HEK293 (cell line): ENCODE results near the gene PRKRA.

ENCODE experiments used
- EGR2 ChIP-seq: fragments of 450-650 bp; formaldehyde crosslinking; IDR thresholded peaks from 2 replicates; pipeline ENCODE4 v1.5.1; 2016; ENCODE audit warnings: low read depth, missing biosample characterization, missing genetic modification characterization
- KLF1 ChIP-seq: fragments of 450-650 bp; formaldehyde crosslinking; IDR thresholded peaks from 2 replicates; pipeline ENCODE4 v1.5.1; 2016; ENCODE audit warnings: missing biosample characterization, missing genetic modification characterization
- KLF8 ChIP-seq: fragments of 450-650 bp; formaldehyde crosslinking; IDR thresholded peaks from 2 replicates; pipeline ENCODE4 v1.5.1; 2016; ENCODE audit warnings: missing biosample characterization, missing genetic modification characterization
- PRDM1 ChIP-seq: fragments of 450-650 bp; formaldehyde crosslinking; IDR thresholded peaks from 2 replicates; pipeline ENCODE4; 2016; ENCODE audit warnings: missing biosample characterization, missing genetic modification characterization
- ZBTB48 ChIP-seq: fragments of 450-650 bp; formaldehyde crosslinking; IDR thresholded peaks from 2 replicates; pipeline ENCODE4 v1.5.1; 2016; ENCODE audit warnings: missing biosample characterization, missing genetic modification characterization
- ZNF133 ChIP-seq: fragments of 450-650 bp; formaldehyde crosslinking; IDR thresholded peaks from 2 replicates; pipeline ENCODE4 v1.5.1; 2016; ENCODE audit warnings: missing biosample characterization, missing genetic modification characterization
- ZNF23 ChIP-seq: fragments of 450-650 bp; formaldehyde crosslinking; IDR thresholded peaks from 2 replicates; pipeline ENCODE4 v1.5.1; 2016; ENCODE audit warnings: missing biosample characterization, missing genetic modification characterization, borderline replicate concordance
- ZNF274 ChIP-seq, 2 experiments: fragments of 200-500 bp in 1 of 2; fragments of 450-650 bp in 1 of 2; sonication (Bioruptor generic) in 1 of 2; formaldehyde crosslinking in 1 of 2; IDR thresholded peaks; 2 replicates each; pipeline versions ENCODE4 v1.5.1 to v1.6.1; 2014 to 2016; ENCODE audit warnings: borderline replicate concordance in 1 of 2, inconsistent platforms in 1 of 2, low read length in 1 of 2, missing biosample characterization in 1 of 2, missing genetic modification characterization in 1 of 2
- ZNF341 ChIP-seq: fragments of 450-650 bp; formaldehyde crosslinking; IDR thresholded peaks from 2 replicates; pipeline ENCODE4; 2016; ENCODE audit warnings: low read depth, missing biosample characterization, missing genetic modification characterization
- ZNF366 ChIP-seq: fragments of 450-650 bp; formaldehyde crosslinking; conservative IDR thresholded peaks from 2 replicates; pipeline ENCODE4 v1.5.1; 2016; ENCODE audit warnings: missing biosample characterization, missing genetic modification characterization
- ZNF510 ChIP-seq: fragments of 450-650 bp; formaldehyde crosslinking; IDR thresholded peaks from 2 replicates; pipeline ENCODE4 v1.5.1; 2018; ENCODE audit warnings: mild to moderate bottlenecking, missing genetic modification characterization, missing biosample characterization; ENCODE audit not compliant: insufficient replicate concordance
- ZNF660 ChIP-seq: fragments of 450-650 bp; IDR thresholded peaks from 2 replicates; pipeline ENCODE4 v1.5.1; 2018; ENCODE audit warnings: missing biosample characterization, mild to moderate bottlenecking, missing genetic modification characterization
- ZNF664 ChIP-seq: fragments of 450-650 bp; formaldehyde crosslinking; IDR thresholded peaks from 2 replicates; pipeline ENCODE4 v1.5.1; 2016; ENCODE audit warnings: missing biosample characterization, missing genetic modification characterization
- ZNF677 ChIP-seq: fragments of 450-650 bp; IDR thresholded peaks from 2 replicates; pipeline ENCODE4 v1.5.0; 2018; ENCODE audit warnings: missing biosample characterization, mild to moderate bottlenecking, missing genetic modification characterization, moderate library complexity
- ZSCAN23 ChIP-seq: fragments of 450-650 bp; formaldehyde crosslinking; IDR thresholded peaks from 2 replicates; pipeline ENCODE4 v1.5.1; 2016; ENCODE audit warnings: missing biosample characterization, missing genetic modification characterization
- TF ChIP-seq, protein P1 (sequence below): fragments of 450-650 bp; formaldehyde crosslinking; IDR thresholded peaks from 2 replicates; pipeline ENCODE4 v1.5.1; 2016; ENCODE audit warnings: missing biosample characterization, missing genetic modification characterization
- TF ChIP-seq, protein P2 (sequence below): fragments of 450-650 bp; formaldehyde crosslinking; IDR thresholded peaks from 2 replicates; pipeline ENCODE4 v1.5.1; 2016; ENCODE audit warnings: missing biosample characterization, missing genetic modification characterization
- TF ChIP-seq, protein P3 (sequence below): fragments of 450-650 bp; IDR thresholded peaks from 2 replicates; pipeline ENCODE4 v1.5.1; 2018; ENCODE audit warnings: missing biosample characterization, mild to moderate bottlenecking, missing genetic modification characterization
- TF ChIP-seq, protein P4 (sequence below): fragments of 450-650 bp; formaldehyde crosslinking; IDR thresholded peaks from 2 replicates; pipeline ENCODE4 v1.5.1; 2017; ENCODE audit warnings: missing biosample characterization, missing genetic modification characterization
- TF ChIP-seq, protein P5 (sequence below): fragments of 450-650 bp; formaldehyde crosslinking; IDR thresholded peaks from 2 replicates; pipeline ENCODE4 v1.5.1; 2016; ENCODE audit warnings: missing biosample characterization, missing genetic modification characterization
- TF ChIP-seq, protein P6 (sequence below): fragments of 450-650 bp; formaldehyde crosslinking; IDR thresholded peaks from 2 replicates; pipeline ENCODE4 v1.5.1; 2016; ENCODE audit warnings: missing biosample characterization, missing genetic modification characterization
- TF ChIP-seq, protein P7 (sequence below): fragments of 450-650 bp; formaldehyde crosslinking; IDR thresholded peaks from 2 replicates; pipeline ENCODE4 v1.5.1; 2016; ENCODE audit warnings: missing biosample characterization, missing genetic modification characterization

Gene PRKRA

DNA sequence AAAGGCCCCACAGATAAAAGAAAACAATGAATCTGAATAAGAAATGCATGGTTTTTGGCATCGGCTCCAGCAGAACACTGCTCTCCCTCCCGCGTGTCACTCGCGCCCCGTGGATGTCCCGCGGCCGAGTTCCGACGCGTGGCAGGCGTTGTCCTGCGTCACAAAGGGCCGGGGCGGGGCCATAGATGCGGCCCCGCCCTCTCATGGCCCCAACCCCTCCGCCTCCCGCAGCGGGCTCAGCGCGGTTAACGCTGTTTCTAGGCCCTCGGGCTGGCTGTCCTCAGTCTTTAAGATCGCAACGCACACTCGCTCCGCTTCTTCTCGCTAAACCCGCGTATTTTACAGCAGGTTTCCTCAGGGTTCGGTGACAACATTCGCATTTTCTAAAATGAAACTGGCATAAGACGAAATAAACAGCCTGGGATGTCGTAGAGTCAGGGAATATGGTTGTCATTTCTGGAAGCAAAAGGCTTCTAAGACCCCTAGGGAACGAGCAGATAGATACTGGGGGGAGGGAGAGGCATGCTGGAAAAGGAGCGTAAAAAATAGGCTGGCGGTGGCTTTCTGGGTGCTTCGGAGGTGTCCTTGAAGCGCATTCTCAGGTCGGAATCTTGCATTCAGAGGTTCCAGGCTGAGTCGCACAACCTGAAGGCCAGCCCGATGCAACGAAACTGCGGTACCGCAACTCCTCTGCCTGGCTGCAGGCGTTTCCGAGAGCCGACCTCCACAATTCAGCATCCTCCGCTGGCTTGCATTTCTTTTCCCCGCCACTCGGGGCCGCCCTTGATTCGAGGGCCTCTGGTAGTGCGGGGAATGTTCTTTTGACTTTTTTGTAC lies 27.7 kb upstream of the PRKRA start, which contains the start of gene FKBP7 (continued):
- TF ChIP-seq, protein P1, sequence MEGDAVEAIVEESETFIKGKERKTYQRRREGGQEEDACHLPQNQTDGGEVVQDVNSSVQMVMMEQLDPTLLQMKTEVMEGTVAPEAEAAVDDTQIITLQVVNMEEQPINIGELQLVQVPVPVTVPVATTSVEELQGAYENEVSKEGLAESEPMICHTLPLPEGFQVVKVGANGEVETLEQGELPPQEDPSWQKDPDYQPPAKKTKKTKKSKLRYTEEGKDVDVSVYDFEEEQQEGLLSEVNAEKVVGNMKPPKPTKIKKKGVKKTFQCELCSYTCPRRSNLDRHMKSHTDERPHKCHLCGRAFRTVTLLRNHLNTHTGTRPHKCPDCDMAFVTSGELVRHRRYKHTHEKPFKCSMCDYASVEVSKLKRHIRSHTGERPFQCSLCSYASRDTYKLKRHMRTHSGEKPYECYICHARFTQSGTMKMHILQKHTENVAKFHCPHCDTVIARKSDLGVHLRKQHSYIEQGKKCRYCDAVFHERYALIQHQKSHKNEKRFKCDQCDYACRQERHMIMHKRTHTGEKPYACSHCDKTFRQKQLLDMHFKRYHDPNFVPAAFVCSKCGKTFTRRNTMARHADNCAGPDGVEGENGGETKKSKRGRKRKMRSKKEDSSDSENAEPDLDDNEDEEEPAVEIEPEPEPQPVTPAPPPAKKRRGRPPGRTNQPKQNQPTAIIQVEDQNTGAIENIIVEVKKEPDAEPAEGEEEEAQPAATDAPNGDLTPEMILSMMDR = peak; percentile 72
- TF ChIP-seq, protein P2, sequence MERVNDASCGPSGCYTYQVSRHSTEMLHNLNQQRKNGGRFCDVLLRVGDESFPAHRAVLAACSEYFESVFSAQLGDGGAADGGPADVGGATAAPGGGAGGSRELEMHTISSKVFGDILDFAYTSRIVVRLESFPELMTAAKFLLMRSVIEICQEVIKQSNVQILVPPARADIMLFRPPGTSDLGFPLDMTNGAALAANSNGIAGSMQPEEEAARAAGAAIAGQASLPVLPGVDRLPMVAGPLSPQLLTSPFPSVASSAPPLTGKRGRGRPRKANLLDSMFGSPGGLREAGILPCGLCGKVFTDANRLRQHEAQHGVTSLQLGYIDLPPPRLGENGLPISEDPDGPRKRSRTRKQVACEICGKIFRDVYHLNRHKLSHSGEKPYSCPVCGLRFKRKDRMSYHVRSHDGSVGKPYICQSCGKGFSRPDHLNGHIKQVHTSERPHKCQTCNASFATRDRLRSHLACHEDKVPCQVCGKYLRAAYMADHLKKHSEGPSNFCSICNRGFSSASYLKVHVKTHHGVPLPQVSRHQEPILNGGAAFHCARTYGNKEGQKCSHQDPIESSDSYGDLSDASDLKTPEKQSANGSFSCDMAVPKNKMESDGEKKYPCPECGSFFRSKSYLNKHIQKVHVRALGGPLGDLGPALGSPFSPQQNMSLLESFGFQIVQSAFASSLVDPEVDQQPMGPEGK (tag by site-specific recombination) = peak; percentile 79
- TF ChIP-seq, protein P3, sequence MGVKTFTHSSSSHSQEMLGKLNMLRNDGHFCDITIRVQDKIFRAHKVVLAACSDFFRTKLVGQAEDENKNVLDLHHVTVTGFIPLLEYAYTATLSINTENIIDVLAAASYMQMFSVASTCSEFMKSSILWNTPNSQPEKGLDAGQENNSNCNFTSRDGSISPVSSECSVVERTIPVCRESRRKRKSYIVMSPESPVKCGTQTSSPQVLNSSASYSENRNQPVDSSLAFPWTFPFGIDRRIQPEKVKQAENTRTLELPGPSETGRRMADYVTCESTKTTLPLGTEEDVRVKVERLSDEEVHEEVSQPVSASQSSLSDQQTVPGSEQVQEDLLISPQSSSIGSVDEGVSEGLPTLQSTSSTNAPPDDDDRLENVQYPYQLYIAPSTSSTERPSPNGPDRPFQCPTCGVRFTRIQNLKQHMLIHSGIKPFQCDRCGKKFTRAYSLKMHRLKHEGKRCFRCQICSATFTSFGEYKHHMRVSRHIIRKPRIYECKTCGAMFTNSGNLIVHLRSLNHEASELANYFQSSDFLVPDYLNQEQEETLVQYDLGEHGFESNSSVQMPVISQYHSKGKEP (tag by site-specific recombination) = peak; percentile 88
- no peak for TF ChIP-seq PRDM1 (tag by site-specific recombination)
- peak; percentile 59 for TF ChIP-seq KLF8 (tag by site-specific recombination)
- TF ChIP-seq ZSCAN23 (tag by site-specific recombination) = no peak
- TF ChIP-seq, protein P4, sequence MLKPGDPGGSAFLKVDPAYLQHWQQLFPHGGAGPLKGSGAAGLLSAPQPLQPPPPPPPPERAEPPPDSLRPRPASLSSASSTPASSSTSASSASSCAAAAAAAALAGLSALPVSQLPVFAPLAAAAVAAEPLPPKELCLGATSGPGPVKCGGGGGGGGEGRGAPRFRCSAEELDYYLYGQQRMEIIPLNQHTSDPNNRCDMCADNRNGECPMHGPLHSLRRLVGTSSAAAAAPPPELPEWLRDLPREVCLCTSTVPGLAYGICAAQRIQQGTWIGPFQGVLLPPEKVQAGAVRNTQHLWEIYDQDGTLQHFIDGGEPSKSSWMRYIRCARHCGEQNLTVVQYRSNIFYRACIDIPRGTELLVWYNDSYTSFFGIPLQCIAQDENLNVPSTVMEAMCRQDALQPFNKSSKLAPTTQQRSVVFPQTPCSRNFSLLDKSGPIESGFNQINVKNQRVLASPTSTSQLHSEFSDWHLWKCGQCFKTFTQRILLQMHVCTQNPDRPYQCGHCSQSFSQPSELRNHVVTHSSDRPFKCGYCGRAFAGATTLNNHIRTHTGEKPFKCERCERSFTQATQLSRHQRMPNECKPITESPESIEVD (tag by site-specific recombination) = peak; percentile 63; the same call in 1 of the 2 replicates
- no peak for TF ChIP-seq ZNF664
- TF ChIP-seq ZBTB48 (tag by site-specific recombination) = peak; percentile 86; the same call in 1 of the 2 replicates
- peak; percentile 70 for TF ChIP-seq KLF1
- peak; percentile 46; the same call in 1 of the 2 replicates for TF ChIP-seq ZNF660 (tag by site-specific recombination)
- TF ChIP-seq ZNF677 (tag by site-specific recombination) = no peak
- no peak for TF ChIP-seq ZNF274 (IDR thresholded peaks at IDR 0.05; ENCODE audit: low read length)
- no peak for TF ChIP-seq ZNF274 (tag by site-specific recombination; IDR thresholded peaks at IDR 0.05; ENCODE audit: borderline replicate concordance)
- TF ChIP-seq ZNF133 = no peak
- TF ChIP-seq, protein P5, sequence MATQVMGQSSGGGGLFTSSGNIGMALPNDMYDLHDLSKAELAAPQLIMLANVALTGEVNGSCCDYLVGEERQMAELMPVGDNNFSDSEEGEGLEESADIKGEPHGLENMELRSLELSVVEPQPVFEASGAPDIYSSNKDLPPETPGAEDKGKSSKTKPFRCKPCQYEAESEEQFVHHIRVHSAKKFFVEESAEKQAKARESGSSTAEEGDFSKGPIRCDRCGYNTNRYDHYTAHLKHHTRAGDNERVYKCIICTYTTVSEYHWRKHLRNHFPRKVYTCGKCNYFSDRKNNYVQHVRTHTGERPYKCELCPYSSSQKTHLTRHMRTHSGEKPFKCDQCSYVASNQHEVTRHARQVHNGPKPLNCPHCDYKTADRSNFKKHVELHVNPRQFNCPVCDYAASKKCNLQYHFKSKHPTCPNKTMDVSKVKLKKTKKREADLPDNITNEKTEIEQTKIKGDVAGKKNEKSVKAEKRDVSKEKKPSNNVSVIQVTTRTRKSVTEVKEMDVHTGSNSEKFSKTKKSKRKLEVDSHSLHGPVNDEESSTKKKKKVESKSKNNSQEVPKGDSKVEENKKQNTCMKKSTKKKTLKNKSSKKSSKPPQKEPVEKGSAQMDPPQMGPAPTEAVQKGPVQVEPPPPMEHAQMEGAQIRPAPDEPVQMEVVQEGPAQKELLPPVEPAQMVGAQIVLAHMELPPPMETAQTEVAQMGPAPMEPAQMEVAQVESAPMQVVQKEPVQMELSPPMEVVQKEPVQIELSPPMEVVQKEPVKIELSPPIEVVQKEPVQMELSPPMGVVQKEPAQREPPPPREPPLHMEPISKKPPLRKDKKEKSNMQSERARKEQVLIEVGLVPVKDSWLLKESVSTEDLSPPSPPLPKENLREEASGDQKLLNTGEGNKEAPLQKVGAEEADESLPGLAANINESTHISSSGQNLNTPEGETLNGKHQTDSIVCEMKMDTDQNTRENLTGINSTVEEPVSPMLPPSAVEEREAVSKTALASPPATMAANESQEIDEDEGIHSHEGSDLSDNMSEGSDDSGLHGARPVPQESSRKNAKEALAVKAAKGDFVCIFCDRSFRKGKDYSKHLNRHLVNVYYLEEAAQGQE (tag by site-specific recombination) = 0 out of 2 replicates have a peak, but pooled peaks have one; percentile 33
- TF ChIP-seq ZNF341 (tag by site-specific recombination) = peak; percentile 54; the same call in 1 of the 2 replicates
- no peak for TF ChIP-seq EGR2 (tag by site-specific recombination)
- no peak for TF ChIP-seq ZNF510
- TF ChIP-seq, protein P6, sequence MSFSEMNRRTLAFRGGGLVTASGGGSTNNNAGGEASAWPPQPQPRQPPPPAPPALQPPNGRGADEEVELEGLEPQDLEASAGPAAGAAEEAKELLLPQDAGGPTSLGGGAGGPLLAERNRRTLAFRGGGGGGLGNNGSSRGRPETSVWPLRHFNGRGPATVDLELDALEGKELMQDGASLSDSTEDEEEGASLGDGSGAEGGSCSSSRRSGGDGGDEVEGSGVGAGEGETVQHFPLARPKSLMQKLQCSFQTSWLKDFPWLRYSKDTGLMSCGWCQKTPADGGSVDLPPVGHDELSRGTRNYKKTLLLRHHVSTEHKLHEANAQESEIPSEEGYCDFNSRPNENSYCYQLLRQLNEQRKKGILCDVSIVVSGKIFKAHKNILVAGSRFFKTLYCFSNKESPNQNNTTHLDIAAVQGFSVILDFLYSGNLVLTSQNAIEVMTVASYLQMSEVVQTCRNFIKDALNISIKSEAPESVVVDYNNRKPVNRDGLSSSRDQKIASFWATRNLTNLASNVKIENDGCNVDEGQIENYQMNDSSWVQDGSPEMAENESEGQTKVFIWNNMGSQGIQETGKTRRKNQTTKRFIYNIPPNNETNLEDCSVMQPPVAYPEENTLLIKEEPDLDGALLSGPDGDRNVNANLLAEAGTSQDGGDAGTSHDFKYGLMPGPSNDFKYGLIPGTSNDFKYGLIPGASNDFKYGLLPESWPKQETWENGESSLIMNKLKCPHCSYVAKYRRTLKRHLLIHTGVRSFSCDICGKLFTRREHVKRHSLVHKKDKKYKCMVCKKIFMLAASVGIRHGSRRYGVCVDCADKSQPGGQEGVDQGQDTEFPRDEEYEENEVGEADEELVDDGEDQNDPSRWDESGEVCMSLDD (tag by site-specific recombination) = no peak
- TF ChIP-seq ZNF23 = no peak
- no peak for TF ChIP-seq ZNF366
- TF ChIP-seq, protein P7, sequence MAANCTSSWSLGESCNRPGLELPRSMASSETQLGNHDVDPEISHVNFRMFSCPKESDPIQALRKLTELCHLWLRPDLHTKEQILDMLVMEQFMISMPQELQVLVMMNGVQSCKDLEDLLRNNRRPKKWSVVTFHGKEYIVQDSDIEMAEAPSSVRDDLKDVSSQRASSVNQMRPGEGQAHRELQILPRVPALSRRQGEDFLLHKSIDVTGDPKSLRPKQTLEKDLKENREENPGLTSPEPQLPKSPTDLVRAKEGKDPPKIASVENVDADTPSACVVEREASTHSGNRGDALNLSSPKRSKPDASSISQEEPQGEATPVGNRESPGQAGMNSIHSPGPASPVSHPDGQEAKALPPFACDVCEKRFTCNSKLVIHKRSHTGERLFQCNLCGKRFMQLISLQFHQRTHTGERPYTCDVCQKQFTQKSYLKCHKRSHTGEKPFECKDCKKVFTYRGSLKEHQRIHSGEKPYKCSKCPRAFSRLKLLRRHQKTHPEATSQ = no peak
